ENCODE results near the gene ANLN.
"Not testable (repeated sequence)": the region's sequence is repeated elsewhere in the genome, so short reads cannot be mapped to it uniquely, and the experiment has no call there.

Gene ANLN

DNA sequence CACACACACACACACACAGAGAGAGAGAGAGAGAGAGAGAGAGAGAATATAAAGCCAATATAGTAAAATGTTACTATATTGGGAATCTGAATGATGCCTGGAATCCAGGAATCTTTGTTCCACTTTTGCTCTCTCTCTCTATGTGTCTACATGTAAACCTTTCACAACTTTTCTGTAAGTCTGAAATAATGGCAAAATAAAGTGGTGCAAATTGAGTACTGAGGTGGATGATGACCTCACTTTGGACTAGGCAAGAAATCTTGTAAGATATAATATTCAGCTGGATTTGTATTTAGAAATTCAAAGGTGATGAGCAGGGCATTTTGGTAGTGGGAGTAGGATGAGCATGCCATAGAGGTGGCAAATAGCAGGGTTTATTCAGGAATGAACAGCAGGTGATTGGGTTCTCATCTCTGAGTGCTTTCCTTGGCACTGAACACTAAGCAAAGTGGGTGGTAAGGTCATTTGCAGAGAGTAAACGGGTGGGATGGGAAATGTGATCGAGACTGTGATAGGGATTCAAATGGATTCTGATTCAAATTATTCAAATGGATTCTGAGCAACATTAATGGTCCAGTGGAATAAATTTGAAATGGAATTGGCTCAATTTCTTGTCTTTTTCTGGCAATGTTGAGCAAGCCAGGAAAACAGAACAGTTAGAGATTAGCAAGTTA is 9.7 kb upstream of the ANLN start:
- DNase-seq (ENCODE audit: low spot score) = no peak

DNA sequence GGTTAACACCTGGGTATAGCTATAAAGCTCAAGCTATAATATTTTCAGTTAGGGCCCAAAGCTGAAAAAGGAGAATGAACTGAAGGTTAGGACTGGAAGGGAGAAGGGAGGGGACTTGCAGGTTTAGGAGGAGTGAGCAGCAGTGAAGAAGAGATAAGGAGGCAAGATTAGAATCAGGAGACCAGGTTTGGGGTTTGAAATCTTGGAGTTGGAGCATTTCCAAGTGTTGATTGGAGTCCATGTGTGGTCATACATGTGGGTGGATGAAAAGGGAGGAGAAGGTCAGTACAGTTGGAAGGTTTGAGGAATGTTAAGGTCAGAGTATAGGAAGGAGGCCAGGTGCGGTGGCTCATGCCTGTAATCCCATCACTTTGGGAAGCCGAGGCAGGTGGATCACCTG is 8.6 kb upstream of the ANLN start:
- DNase-seq (ENCODE audit: low spot score) = no peak

DNA sequence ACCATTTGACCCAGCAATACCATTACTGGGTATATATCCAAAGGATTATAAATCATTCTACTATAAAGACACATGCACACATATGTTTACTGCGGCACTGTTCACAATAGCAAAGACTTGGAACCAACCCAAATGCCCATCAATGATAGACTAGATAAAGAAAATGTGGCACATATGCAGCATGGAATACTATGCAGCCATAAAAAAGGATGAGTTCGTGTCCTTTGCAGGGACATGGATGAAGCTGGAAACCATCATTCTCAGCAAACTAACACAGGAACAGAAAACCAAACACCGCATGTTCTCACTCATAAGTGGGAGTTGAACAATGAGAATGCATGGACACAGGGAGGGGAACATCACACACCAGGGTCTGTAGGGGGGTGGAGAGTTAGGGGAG is 6.4 kb upstream of the ANLN start:
- not testable (repeated sequence) for DNase-seq (ENCODE audit: low spot score)

DNA sequence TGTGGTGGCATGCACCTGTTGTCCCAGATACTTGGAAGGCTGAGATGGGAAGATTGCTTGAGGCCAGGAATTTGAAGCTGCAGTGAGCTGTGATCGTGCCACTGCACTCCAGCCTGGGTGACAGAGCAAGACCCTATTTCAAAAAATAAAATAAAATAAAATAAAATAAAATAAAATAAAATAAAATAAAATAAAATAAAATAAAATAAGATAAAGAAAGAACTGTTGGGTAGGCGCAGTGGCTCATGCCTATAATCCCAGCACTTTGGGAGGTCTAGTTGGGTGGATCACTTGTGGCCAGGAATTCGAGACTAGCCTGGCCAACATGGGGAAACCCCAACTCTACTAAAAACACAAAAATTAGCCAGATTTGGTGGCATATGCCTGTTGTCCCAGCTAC is 4.0 kb upstream of the ANLN start:
- not testable (repeated sequence) for DNase-seq (ENCODE audit: low spot score)

DNA sequence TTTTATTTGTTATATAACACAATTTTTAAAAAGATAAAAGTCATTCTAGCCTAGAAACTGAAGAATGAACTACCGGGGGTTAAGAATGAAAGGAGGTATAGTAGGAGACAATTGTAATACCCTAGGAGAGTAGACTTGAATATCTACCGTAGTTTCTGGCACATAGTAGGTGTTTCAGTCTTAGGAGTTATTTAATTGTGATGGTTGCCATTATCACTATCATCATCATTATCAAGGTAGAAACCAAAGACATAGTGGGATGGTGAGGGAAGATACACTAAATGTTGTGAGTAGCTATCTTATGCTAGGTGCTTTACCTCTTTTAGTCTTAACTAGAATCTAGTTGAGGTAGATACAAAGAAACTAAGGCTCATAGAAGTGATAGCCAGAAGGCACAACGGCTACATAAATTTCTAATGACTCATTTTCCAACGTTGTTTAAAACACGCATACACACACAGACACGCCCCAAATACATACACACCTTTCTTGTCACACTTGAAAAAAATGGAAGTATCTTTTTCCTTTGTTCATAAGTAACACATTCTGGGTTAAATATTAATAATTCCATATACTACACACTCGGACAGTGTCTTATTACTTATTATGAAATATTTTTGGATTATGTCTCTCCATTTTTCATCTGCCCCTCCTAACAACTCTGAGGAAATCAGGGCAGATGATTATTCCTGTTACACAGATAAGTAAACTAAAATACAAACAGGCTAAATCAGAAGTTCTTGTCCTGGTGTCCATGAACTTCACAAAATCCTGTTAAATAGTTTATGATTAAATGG is 2.0 kb upstream of the ANLN start:
- DNase-seq (ENCODE audit: low spot score) = no peak

DNA sequence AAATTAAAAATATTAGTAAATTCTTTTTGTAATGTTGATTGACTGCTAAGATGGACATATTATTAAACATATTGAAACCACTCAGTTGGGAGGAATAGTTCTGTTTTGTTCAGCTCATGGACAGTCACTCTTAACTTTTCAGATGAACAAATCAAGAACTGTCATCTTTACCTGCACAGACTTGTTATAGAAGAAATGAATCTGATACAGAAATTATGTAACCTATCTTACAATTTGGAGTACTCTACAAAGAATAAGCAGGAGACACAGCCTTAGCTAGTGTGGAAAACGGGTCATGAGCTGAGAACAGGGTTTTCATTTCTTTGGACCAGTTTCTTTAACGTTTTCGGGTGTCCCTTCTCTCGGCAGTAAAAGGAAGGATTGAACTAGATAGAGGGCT is 1.2 kb upstream of the ANLN start:
- DNase-seq (ENCODE audit: low spot score) = no peak

DNA sequence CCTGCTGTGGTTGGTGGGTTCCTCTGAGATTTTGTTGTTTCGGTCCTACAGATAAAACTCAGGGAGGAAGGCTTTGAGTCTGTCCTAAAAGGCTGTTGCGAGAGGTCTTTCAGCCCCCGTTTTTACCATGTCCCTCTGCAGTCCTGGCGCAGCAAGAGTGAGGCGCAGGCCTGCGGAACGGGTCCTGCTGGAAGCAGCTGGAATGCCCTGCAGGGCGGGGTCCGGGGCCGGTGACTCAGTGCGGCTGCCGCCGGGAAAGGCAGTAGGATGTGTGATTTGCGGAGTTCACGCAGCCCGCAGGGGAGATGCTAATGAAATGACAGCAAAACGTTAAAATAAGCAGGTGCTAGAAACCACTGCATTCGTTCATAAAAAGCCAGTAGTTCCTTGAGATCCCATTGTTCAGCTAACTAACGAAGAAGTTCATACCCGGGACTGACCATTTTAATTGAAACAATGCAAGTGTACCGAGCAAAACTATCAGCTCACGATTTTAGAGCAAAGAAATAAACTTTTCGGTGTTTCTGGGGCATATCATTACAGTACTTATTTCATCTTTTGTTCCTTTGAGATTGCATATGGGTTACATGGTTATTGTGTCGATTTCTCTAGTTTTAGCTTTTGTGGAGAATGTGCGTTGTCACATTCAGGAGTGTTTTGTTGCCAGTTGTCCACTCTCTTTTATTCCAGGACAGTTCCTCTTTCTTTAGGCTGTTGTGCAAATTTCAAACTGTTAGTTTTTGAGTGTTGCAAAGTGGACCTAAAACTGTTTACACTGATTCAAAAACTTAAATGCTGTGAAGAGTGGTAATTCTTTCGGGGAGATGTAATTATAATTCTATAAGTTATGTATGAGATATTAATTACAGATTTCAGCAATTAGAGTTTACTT is 783 bp downstream of the ANLN start:
- peak; percentile 33 for DNase-seq (ENCODE audit: low spot score)

DNA sequence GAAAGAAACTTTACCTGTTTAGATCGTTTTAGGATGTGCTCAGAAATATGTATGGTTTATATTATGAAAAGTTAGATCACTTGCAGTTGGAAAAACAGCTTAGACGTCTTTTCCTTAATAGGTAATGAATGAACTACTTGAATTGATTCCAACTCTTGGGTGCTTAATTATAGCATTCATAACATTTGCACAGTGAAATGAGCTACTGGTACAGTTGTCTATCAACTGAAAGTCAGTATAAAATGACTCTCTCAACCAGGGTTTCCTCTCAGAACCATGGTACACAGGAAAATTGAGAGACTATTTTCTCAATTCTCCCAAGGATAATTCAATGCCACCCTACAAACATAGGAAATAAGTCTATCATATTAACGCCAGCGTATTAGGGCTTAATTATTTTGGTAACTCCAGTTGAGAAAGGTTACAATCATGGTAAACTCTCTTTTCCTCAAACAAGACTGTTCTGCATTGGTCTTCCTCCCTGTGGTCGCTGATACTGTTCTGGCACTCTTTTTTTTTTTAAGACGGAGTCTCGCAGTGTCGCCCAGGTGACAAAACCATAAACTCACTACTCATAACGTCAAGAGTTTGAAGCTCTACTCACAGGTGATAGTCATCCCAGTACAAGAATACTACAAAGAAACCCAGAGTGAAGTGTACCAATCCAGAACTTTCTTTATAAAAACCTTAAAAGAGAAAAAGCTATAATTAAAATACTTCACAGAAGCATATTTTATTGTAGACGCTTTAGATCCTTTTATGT is 2.0 kb downstream of the ANLN start:
- DNase-seq (ENCODE audit: low spot score) = peak; percentile 19

DNA sequence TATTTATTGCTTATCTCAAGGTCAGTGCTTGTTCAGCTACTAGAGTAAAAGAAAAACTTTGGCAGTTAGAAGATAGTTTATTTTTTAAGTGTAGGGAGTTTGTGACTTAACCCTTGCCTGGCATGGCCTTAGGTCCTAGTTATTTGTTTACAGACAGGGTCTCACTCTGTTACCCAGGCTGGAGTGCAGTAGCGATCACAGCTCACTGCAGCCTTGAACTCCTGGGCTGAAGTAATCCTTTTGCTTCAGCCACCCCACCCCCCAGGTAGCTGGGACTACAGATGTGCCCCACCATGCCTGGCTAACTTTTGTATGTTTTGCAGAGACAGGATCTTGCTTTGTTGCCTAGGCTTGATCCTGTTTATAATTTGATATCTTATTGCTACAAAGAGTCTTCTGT is 4.2 kb downstream of the ANLN start:
- no peak for DNase-seq (ENCODE audit: low spot score)

DNA sequence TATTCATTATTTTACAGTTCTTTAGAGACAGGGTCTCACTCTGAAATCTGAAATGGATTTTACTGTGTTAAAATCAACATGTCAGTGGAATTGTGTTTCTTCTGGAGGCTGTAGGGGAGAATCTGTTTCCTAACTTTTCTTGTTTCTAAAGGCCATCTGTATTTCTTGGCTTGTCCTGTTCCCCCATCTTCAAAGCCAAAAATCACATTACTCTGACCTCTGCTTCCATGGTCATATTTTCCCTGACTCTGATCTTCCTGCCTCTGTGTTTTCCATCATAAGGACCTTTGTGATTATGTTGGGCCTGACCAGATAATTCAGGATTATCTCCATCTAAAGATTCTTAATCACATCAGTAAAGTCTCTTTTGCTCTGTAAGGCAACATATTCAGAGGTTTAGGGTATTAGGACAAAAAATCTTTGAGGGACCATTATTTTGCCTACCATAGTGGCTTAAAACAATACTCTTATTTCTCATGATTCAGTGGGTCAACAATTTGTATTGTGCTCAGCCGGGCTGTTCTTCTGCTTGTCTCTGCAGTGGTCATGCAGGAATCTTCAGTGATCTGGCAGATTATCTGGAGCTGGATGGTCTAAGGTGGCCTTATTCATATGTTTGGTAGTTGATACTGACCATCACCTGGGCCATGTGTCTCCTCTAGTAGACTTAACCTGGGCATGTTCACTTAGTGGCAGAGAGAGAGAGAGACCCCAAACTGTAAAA is 5.7 kb downstream of the ANLN start:
- no peak for DNase-seq (ENCODE audit: low spot score)

DNA sequence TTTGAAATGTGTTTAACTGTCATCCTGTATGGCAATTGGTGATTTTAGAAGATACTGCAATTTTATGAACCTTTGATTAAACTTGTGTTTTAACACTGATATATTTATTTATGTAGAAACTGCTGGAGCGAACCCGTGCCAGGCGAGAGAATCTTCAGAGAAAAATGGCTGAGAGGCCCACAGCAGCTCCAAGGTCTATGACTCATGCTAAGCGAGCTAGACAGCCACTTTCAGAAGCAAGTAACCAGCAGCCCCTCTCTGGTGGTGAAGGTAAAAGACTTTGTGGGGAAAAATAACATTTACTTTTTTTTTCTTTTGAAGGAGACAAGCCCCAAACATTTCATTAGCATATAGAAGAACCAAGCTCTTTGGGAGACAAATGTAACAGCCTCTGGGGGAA is 6.5 kb downstream of the ANLN start:
- DNase-seq (ENCODE audit: low spot score) = no peak

DNA sequence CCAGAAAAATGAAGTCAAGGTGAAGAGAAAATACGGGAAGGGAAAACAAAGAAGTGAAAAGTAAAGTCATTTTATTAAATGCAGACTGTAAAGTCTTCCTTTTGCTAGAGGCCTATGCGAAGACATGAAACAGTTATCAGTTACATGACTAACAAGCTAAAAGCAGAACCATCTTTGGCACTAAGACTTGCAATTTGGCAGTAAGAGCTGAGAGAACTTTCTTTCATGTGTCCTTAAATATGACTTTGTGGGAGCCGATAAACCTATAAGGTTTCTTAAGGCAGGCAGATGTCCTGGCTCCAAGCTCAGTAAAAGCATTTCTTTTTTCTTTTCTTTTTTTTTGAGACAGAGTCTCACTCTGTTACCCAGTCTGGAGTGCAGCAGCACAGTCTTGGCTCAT is 10.4 kb downstream of the ANLN start:
- DNase-seq (ENCODE audit: low spot score) = no peak

DNA sequence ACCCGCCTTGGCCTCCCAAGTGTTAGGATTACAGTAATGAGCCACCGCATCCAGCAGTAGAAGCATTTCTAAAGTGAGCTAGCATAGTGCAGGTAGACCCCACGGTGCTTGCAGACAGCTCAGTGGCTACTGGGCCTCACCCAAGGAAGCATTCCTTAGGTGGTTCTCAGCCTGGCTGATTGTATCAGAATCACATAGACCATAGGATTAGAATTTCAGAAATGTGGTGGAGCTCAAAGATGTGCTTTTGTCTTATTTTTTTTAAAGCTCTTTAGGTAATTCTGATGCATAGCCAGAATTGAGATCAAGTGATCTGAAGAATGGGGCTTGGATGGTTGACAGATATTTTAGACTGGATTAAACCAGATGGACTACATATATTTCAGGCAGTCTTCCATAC is 10.9 kb downstream of the ANLN start:
- no peak for DNase-seq (ENCODE audit: low spot score)

DNA sequence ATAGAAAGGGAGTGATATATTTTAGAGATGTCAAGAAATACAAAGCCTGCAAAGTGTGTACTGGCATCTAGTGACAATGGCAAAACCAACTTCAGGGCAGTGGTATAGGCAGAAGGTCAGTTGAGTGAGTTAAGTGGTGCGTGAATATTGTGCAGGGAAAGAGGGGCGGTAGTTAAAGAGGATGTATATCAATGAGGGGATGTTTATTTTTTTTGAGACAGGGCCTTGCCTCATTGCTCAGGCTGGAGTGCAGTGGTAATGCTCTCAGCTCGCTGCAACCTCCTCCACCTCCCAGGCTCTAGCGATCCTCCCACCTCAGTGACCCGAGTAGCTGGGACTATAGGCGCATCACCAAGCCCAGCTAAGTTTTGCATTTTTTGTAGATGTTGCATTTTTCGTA is 13.8 kb downstream of the ANLN start:
- no peak for DNase-seq (ENCODE audit: low spot score)

DNA sequence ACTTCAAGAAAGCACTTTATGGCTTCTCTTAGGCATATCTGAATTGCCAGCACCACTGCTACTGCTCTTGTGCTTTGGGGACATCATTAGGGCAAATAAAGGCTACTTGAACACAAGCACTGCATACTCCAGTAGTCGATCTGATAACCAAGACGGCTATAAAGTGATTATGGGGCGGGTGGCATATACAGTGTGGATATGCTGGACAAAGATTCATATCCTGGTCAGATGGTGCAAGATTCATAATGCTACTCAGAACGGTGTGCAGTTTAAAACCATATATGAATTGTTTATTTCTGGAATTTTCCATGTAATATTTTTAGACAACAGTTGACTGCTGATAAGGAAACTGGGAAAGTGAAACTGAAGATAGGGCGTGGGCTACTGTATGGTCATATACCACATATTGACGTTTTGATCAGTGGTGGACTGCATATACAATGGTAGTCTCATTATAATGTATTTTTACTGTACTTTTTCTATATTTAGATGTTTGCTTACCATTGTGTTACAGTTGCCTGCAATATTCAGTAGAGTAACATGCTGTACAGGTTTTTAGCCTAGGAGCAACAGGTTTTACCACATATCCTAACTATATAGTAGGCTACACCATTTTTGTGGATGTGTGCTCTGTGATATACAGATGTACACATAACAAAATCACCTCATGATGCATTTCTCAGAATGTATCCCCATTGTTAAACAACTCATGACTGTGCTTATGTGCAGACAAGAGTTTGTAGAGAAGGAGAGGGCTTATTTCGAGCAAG is 15.2 kb downstream of the ANLN start:
- DNase-seq (ENCODE audit: low spot score) = no peak

DNA sequence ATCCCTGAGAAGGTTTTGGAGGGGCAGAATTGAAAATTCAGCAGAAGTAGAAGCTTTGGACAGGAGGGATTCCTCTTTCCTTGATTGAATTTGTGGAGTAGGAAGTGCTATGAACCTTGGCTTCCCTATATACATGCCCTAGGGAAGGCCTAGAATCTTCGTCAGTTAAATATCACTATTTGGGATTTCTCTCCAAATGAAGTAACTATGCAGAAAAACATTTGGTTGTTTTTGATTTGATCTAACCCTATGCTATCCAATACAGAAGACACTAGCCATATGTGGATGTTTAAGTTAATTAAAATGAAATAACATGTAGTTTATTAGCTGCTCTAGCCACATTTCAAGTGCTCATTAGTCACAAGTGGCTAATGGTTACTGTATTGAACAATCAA is 15.7 kb downstream of the ANLN start:
- no peak for DNase-seq (ENCODE audit: low spot score)

DNA sequence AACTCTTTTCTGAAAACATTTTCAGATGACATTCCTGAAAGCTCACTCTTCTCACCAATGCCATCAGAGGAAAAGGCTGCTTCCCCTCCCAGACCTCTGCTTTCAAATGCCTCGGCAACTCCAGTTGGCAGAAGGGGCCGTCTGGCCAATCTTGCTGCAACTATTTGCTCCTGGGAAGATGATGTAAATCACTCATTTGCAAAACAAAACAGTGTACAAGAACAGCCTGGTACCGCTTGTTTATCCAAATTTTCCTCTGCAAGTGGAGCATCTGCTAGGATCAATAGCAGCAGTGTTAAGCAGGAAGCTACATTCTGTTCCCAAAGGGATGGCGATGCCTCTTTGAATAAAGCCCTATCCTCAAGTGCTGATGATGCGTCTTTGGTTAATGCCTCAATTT is 16.5 kb downstream of the ANLN start:
- DNase-seq (ENCODE audit: low spot score) = no peak

DNA sequence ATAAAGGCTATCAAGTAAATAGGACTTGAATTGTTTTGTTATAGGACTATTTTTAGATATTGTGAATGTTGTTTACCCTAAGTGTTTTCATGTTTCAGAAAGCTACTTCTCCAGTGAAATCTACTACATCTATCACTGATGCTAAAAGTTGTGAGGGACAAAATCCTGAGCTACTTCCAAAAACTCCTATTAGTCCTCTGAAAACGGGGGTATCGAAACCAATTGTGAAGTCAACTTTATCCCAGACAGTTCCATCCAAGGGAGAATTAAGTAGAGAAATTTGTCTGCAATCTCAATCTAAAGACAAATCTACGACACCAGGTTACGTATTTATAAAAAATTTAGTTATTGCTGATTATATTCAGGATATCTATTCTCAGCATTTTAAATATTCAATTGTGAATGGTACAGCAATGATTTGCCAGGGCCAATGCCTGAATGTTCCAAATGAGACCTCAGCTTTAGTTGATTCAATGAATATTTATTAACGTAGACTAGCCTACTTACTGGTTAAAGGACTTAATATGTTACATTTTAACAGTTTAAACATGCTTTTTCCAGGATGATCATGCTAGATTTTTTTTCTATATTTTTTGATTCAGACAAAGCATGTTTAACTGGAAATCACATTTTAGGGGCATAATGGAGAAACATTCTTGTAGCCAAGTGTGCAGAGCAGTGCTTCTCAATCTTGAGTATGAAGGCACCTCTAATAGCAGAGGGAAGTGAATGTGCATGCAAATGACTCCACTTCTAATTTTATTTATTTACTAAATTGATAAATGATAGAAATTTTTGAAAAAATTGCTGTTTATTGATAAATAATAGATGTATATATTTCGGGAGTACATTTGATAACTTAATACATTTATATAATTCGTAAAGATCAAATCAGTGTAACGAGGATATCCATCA is 18.2 kb downstream of the ANLN start:
- DNase-seq (ENCODE audit: low spot score) = no peak

DNA sequence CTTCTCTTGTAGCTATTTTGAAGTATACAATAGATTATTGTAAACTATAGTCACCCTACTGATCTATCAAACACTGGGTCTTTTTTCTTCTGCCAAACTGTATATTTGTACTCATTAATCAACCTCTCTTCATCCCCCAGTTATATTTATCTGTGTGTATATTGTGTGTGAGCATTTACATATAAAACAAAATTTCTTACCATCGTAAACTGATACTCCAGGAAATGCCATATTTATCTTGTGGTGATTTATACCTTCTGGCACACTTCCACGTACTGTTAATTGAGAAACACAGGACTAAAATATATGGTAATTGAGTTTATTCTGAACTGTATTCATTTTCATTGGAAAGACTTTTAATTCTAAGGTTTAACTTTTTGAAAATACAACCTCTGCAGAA is 18.9 kb downstream of the ANLN start:
- DNase-seq (ENCODE audit: low spot score) = no peak

DNA sequence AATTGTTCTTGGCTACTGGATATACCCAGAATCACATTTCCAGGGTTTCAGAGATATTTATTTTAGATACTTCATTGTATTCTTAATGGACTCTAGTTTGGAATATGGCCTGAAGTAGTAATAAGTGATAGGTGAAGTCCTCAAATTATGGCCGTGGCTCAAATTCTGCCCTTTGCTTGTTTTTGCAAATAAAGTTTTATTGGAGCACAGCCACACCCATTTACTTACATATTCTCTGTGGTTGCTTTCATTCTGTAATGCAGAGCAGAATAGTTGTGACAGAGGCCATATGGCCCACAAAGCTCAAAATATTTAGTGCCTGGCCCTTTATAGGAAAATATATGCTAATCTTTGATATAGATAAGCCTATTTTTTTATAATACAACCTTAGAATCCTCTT is 19.5 kb downstream of the ANLN start:
- DNase-seq (ENCODE audit: low spot score) = no peak
